OCI-LY7 (cell line): Measurements from ENCODE around the gene NEK4. TPM values are rescaled to one million over a fixed set of nuclear protein-coding genes. Genes with fewer than 3 reads are reported as not detected.

ENCODE experiments used
- BruUV-seq: library from RNA; stranded (reverse); fragments of 400-500 nt; replicated peaks from 2 replicates; lab custom pipeline; 2021; lab: Mats Ljungman, UMichigan
- CTCF ChIA-PET: fragments of 300-600 bp; sonication (Branson Sonifier 250); formaldehyde crosslinking; loops from one replicate; lab custom pipeline; 2022; ENCODE audit warnings: antibody characterized with exemption; ENCODE audit not compliant: unreplicated experiment; lab: Charles Lee
- POLR2A ChIA-PET: fragments of 300-600 bp; sonication (Branson Sonifier 250); formaldehyde crosslinking; loops from one replicate; lab custom pipeline; 2022; ENCODE audit warnings: antibody characterized with exemption; lab: Charles Lee
- DNase-seq: peaks from one replicate; pipeline ENCODE4 v3.0.0-alpha.2; 2015; ENCODE audit warnings: low spot score
- H2AFZ ChIP-seq: fragments of 200-600 bp; sonication (generic), shearing (Covaris generic); 2 replicates; pipeline ENCODE4 v1.6.1; 2014; ENCODE audit warnings: mild to moderate bottlenecking, antibody characterized with exemption, low read length, moderate library complexity
- H3K27ac ChIP-seq: fragments of 200-600 bp; sonication (generic); 2 replicates; pipeline ENCODE4 v1.5.1; 2014; ENCODE audit warnings: mixed run types, low read depth, mild to moderate bottlenecking, moderate library complexity, low read length, inconsistent platforms; ENCODE audit not compliant: poor library complexity, severe bottlenecking
- H3K36me3 ChIP-seq: fragments of 200-600 bp; sonication (generic); 2 replicates; pipeline ENCODE4 v1.6.1; 2014; ENCODE audit warnings: mild to moderate bottlenecking, antibody characterized with exemption, low read length, moderate library complexity, mixed read lengths; ENCODE audit not compliant: insufficient read depth
- H3K4me1 ChIP-seq: fragments of 200-600 bp; sonication (generic); 2 replicates; pipeline ENCODE4 v1.5.1; 2014; ENCODE audit warnings: mild to moderate bottlenecking, low read length; ENCODE audit not compliant: insufficient read depth, poor library complexity, severe bottlenecking
- H3K4me2 ChIP-seq: fragments of 200-600 bp; sonication (generic); 2 replicates; pipeline ENCODE4 v1.6.1; 2014; ENCODE audit warnings: mild to moderate bottlenecking, low read length
- H3K4me3 ChIP-seq: fragments of 200-600 bp; sonication (generic); 2 replicates; pipeline ENCODE4 v1.5.1; 2014; ENCODE audit warnings: mild to moderate bottlenecking, low read depth, low read length; ENCODE audit not compliant: poor library complexity, severe bottlenecking
- H3K79me2 ChIP-seq: fragments of 200-600 bp; sonication (generic); 2 replicates; pipeline ENCODE4 v1.6.1; 2016; ENCODE audit warnings: low read depth, mild to moderate bottlenecking, low read length, moderate library complexity, mixed read lengths; ENCODE audit not compliant: insufficient read depth
- H3K9me2 ChIP-seq: fragments of 200-600 bp; sonication (generic); 2 replicates; pipeline ENCODE4 v1.6.1; 2016; ENCODE audit warnings: mild to moderate bottlenecking, low read length, mixed read lengths; ENCODE audit not compliant: insufficient read depth
- H3K9me3 ChIP-seq: fragments of 200-600 bp; sonication (generic); 2 replicates; pipeline ENCODE4 v1.6.1; 2014; ENCODE audit warnings: mild to moderate bottlenecking, mixed run types, low read length, mixed read lengths
- H4K20me1 ChIP-seq: fragments of 200-600 bp; sonication (generic); 2 replicates; pipeline ENCODE4 v1.6.1; 2014; ENCODE audit warnings: mild to moderate bottlenecking, antibody characterized with exemption, low read length, moderate library complexity, mixed read lengths; ENCODE audit not compliant: insufficient read depth
- CTCF ChIP-seq: fragments of 200-600 bp; sonication (generic); conservative IDR thresholded peaks from 2 replicates; pipeline ENCODE4 v1.5.1; 2014; ENCODE audit warnings: mild to moderate bottlenecking, antibody characterized with exemption, low read length, moderate library complexity, mixed read lengths
- EZH2phosphoT487 ChIP-seq: fragments of 200-600 bp; sonication (generic); IDR thresholded peaks from 2 replicates; pipeline ENCODE4 v1.6.1; 2018; ENCODE audit warnings: low read depth, borderline replicate concordance, mild to moderate bottlenecking, mixed run types, antibody characterized with exemption, low read length, moderate library complexity, mixed read lengths
- intact Hi-C: fragments of 100-400 bp; cut with micrococcal nuclease; formaldehyde crosslinking; loops from one replicate; pipeline ENCODE4 v1.10.0; 2022; ENCODE audit not compliant: unreplicated experiment
- total RNA-seq, 2 experiments: library from RNA; depleted of rRNA in 1 of 2; stranded (reverse); fragments of >200 nt in 1 of 2; shearing (Covaris generic) in 1 of 2; gene quantifications; 2 replicates each; pipeline ENCODE4 v1.2.3, GENCODE V29; 2014 to 2022

Gene NEK4
- total RNA-seq, 2 experiments from 2014 or later = 27.5 to 38.6 TPM

DNA sequence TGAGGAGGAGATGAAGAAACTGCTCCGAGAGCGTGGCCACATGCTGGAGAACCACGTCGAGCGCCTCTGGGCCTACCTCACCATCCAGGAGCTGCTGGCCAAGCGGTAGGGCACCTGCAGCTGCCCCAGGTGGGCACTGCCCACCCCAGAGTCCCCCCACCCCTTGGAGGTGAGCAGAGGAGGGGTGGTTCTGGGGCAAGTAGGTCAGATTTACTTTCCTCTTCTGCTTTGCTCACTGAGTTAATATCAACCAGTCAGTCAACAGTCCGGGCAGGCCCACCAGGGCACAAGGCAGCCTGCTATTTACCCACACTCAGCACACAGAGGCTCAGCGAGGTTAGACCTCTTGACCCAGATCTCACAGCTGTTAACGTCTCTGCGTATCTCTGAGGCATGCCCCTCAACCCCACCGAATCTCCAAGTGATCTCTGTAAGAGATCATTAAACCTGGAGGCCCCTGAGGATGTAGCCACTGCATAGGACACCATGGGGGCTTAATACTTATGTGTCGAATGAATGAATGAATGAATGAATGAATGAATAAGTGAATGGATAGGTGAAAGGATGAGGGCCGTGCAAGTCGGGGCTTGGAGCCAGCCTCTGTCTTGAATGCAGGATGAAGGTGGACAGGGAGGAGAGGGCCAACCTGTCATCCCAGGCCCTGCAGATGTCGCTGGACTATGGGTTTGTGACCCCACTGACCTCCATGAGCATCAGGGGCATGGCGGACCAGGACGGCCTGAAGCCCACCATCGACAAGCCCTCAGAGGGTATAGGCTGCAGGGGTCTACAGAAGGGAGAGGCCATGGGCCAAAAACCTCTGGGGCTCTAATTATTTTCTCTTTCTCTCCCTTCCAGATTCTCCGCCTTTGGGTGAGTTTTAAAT lies 15.8 kb upstream of the NEK4 start:
- Histone ChIP-seq H3K4me3 (no peak overlapping the region), H3K4me1 (no peaks in the 10 kb centered on the region), H2AFZ (no peak overlapping the region), H3K9me3 (no peaks in the 10 kb centered on the region), H3K4me2 (no peak overlapping the region), H4K20me1 (no peaks in the 10 kb centered on the region), H3K9me2 (no peaks in the 10 kb centered on the region), H3K27ac (no peak overlapping the region), H3K36me3 (no peaks in the 10 kb centered on the region), H3K79me2 (no peaks in the 10 kb centered on the region)
- TF ChIP-seq CTCF = no peak
- TF ChIP-seq EZH2phosphoT487 = no peak
- ChIA-PET POLR2A (no interaction called here), CTCF (no interaction called here)
- BruUV-seq = no TSS peak
- intact Hi-C loops = no loop called here
- DNase-seq = no peak

DNA sequence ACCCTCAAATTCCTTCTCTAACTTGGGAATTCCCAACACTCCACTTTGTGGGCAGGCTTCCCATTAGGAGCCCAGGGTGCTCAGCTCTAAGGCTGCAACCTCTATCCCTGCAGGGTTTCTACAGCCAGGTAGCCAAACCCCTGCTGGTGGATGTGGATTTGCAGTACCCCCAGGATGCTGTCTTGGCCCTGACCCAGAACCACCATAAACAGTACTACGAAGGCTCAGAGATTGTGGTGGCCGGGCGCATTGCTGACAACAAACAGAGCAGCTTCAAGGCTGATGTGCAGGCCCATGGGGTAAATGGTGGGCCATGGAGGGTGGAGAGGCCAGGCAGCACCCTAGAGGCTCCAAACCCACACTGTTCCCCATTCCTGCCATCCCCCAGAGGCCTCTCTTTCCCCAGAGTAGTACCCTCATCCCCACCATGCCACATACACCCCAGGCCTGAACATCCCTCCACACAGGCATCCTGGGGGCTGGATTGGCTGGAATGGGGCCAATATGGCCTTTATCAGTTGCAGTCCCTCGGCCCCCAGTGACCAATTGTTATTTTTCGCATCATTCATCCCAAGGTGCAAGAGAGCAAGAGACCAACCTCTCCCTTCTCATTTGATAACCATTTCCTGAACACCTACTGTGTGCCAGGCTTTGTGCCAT lies 14.3 kb upstream of the NEK4 start:
- ChIA-PET POLR2A (no interaction called here), CTCF (no interaction called here)
- Histone ChIP-seq H3K4me3 (no peak overlapping the region), H3K4me2 (no peak overlapping the region), H3K9me3 (no peaks in the 10 kb centered on the region), H3K36me3 (no peaks in the 10 kb centered on the region), H2AFZ (no peak overlapping the region), H3K27ac (no peak overlapping the region), H3K79me2 (no peaks in the 10 kb centered on the region), H4K20me1 (no peaks in the 10 kb centered on the region), H3K9me2 (no peaks in the 10 kb centered on the region), H3K4me1 (no peaks in the 10 kb centered on the region)
- no peak for DNase-seq
- intact Hi-C loops = no loop called here
- TF ChIP-seq EZH2phosphoT487 (no peak), CTCF (no peak)
- no TSS peak for BruUV-seq
